Astrocyte (in vitro differentiated cells and primary cell): ENCODE measurements around the gene TFIP11. TPM values are rescaled to one million over a fixed set of nuclear protein-coding genes. Genes with fewer than 3 reads are reported as not detected.

Source experiments
- DNase-seq: peaks from one replicate; pipeline ENCODE4 v3.0.0-alpha.2; 2010; ENCODE audit warnings: low read depth
- FAIRE-seq: peaks from 2 replicates; lab custom pipeline; 2011; peaks lifted over from hg19 to GRCh38; lab: Jason Lieb, UNC
- H2AFZ ChIP-seq: 2 replicates; pipeline ENCODE4 v1.6.0; 2012; ENCODE audit warnings: low read depth, low read length, inconsistent platforms
- H3K27ac ChIP-seq: 2 replicates; pipeline ENCODE4 v1.5.1; 2011; ENCODE audit warnings: low read depth, low read length, inconsistent platforms
- H3K27me3 ChIP-seq: 2 replicates; pipeline ENCODE4 v1.6.0; 2011; ENCODE audit warnings: low read length, inconsistent platforms; ENCODE audit not compliant: insufficient read depth
- H3K36me3 ChIP-seq: 2 replicates; pipeline ENCODE4 v1.5.1; 2011; ENCODE audit warnings: low read length, inconsistent platforms; ENCODE audit not compliant: insufficient read depth
- H3K4me1 ChIP-seq: 2 replicates; pipeline ENCODE4 v1.5.1; 2011; ENCODE audit warnings: low read length, inconsistent platforms; ENCODE audit not compliant: insufficient read depth
- H3K4me2 ChIP-seq: 2 replicates; pipeline ENCODE4 v1.6.0; 2012; ENCODE audit warnings: low read length, inconsistent platforms
- H3K4me3 ChIP-seq: 2 replicates; pipeline ENCODE4 v1.5.1; 2011; ENCODE audit warnings: low read depth, mild to moderate bottlenecking, low read length, inconsistent platforms; ENCODE audit not compliant: insufficient read depth
- H3K79me2 ChIP-seq: 2 replicates; pipeline ENCODE4 v1.6.0; 2012; ENCODE audit warnings: mild to moderate bottlenecking, low read length, inconsistent platforms; ENCODE audit not compliant: insufficient read depth
- H3K9ac ChIP-seq: 2 replicates; pipeline ENCODE4 v1.6.0; 2012; ENCODE audit warnings: mild to moderate bottlenecking, low read length, inconsistent platforms
- H3K9me3 ChIP-seq: 2 replicates; pipeline ENCODE4 v1.5.1; 2012; ENCODE audit warnings: low read depth, mild to moderate bottlenecking, low read length, inconsistent platforms; ENCODE audit not compliant: insufficient read depth
- H4K20me1 ChIP-seq: 2 replicates; pipeline ENCODE4 v1.6.0; 2012; ENCODE audit warnings: low read length, inconsistent platforms; ENCODE audit not compliant: insufficient read depth
- H3K27ac Mint-ChIP-seq: one replicate; pipeline ENCODE4 v1.8.0; 2021; ENCODE audit warnings: mild to moderate bottlenecking, mixed read lengths; ENCODE audit not compliant: unreplicated experiment
- H3K27me3 Mint-ChIP-seq: one replicate; pipeline ENCODE4 v1.8.0; 2021; ENCODE audit warnings: low read depth, mixed read lengths; ENCODE audit not compliant: unreplicated experiment
- H3K36me3 Mint-ChIP-seq: one replicate; pipeline ENCODE4 v1.8.0; 2021; ENCODE audit warnings: low read depth, mixed read lengths; ENCODE audit not compliant: unreplicated experiment
- H3K4me1 Mint-ChIP-seq: one replicate; pipeline ENCODE4 v1.8.0; 2021; ENCODE audit warnings: low read depth, mixed read lengths; ENCODE audit not compliant: unreplicated experiment
- H3K4me3 Mint-ChIP-seq: one replicate; pipeline ENCODE4 v1.8.0; 2021; ENCODE audit warnings: mild to moderate bottlenecking, moderate library complexity, mixed read lengths; ENCODE audit not compliant: unreplicated experiment
- H3K9me3 Mint-ChIP-seq: one replicate; pipeline ENCODE4 v1.8.0; 2021; ENCODE audit warnings: mild to moderate bottlenecking, mixed read lengths; ENCODE audit not compliant: unreplicated experiment
- EZH2 ChIP-seq: IDR thresholded peaks from 2 replicates; pipeline ENCODE4 v1.6.1; 2012; ENCODE audit warnings: mild to moderate bottlenecking, low read length, inconsistent platforms; ENCODE audit not compliant: insufficient read depth
- total RNA-seq: library from RNA; stranded (reverse); gene quantifications from 2 replicates; pipeline ENCODE4 v1.2.1, GENCODE V29; 2021
- TF ChIP-seq, protein P1 (sequence below): IDR thresholded peaks from 2 replicates; pipeline ENCODE4 v1.5.1; 2011; ENCODE audit warnings: low read depth, mild to moderate bottlenecking, inconsistent platforms, low read length, moderate library complexity; ENCODE audit not compliant: insufficient read depth

The TFIP11 gene
- total RNA-seq, 1 donor from 2014 or later: 36.9 TPM

GRCh38 chr22:26457661-26458272 is 54.5 kb downstream of the TFIP11 start:
- H3K4me3 ChIP-seq: no peak overlapping the region
- H3K36me3 ChIP-seq: peaks cover 7% of the 10 kb centered on the region
- TF ChIP-seq, protein P1, sequence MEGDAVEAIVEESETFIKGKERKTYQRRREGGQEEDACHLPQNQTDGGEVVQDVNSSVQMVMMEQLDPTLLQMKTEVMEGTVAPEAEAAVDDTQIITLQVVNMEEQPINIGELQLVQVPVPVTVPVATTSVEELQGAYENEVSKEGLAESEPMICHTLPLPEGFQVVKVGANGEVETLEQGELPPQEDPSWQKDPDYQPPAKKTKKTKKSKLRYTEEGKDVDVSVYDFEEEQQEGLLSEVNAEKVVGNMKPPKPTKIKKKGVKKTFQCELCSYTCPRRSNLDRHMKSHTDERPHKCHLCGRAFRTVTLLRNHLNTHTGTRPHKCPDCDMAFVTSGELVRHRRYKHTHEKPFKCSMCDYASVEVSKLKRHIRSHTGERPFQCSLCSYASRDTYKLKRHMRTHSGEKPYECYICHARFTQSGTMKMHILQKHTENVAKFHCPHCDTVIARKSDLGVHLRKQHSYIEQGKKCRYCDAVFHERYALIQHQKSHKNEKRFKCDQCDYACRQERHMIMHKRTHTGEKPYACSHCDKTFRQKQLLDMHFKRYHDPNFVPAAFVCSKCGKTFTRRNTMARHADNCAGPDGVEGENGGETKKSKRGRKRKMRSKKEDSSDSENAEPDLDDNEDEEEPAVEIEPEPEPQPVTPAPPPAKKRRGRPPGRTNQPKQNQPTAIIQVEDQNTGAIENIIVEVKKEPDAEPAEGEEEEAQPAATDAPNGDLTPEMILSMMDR: no peak
- no peak for TF ChIP-seq EZH2
- Mint-ChIP-seq H3K36me3 (peaks cover 19% of the 10 kb centered on the region), H3K27me3 (no peaks in the 10 kb centered on the region), H3K9me3 (no peaks in the 10 kb centered on the region), H3K4me3 (no peak overlapping the region), H3K27ac (no peak overlapping the region), H3K4me1 (peaks cover 11% of the 10 kb centered on the region)
- no peaks in the 10 kb centered on the region for H3K4me1 ChIP-seq
- FAIRE-seq: no peak
- no peaks in the 10 kb centered on the region for H3K27me3 ChIP-seq
- no peaks in the 10 kb centered on the region for H3K9me3 ChIP-seq
- H4K20me1 ChIP-seq: peaks cover 24% of the 10 kb centered on the region
- H3K4me2 ChIP-seq: no peak overlapping the region
- H3K9ac ChIP-seq: no peak overlapping the region
- peaks cover 7% of the 10 kb centered on the region for H3K79me2 ChIP-seq
- H3K27ac ChIP-seq: no peak overlapping the region
- no peak overlapping the region for H2AFZ ChIP-seq
- DNase-seq: no peak

DNA sequence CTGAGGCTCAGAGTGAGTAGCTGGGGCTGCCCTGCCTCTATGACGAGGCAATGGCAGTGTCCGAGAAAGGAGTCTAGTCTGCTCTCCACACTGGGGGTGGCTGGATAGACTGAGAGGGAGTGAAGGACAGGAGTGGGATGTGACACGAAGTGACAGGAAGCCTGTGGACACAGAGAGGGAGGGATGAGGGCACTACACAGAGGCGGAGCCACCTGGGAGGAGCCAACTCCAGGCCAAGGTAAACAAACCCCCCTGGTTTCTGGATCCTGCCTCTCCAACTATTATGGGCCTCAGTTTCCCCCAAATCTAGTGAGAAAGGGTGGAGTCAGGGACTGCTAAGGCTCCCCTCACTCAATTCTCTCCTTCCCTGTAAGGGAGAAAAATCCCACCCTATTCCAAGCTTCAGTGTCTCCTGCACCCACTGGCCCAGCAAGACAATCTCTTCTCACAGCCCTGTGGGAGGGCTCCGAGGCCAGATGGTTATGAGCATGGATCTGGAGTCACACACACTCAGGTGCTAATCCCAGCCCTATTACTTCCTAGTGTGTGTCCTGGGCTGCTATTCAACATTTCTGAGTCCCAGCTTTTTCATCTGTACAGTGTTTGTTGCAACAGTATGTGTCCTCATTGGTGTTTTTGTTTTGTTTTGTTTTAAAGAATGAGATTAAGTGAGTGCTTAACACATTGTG is 58.3 kb downstream of the TFIP11 start:
- no peak for DNase-seq
- Histone ChIP-seq H3K79me2 (no peaks in the 10 kb centered on the region), H3K4me3 (no peak overlapping the region), H3K4me2 (no peak overlapping the region), H3K27me3 (no peaks in the 10 kb centered on the region), H3K4me1 (no peaks in the 10 kb centered on the region), H2AFZ (no peak overlapping the region), H3K9me3 (no peaks in the 10 kb centered on the region), H3K27ac (no peak overlapping the region), H3K36me3 (peaks cover 7% of the 10 kb centered on the region), H4K20me1 (peaks cover 4% of the 10 kb centered on the region), H3K9ac (no peak overlapping the region)
- H3K9me3 Mint-ChIP-seq: no peaks in the 10 kb centered on the region
- no peak overlapping the region for H3K27ac Mint-ChIP-seq
- H3K4me1 Mint-ChIP-seq: no peaks in the 10 kb centered on the region
- FAIRE-seq: no peak
- TF ChIP-seq, protein P1: no peak
- no peak for TF ChIP-seq EZH2
- no peaks in the 10 kb centered on the region for H3K27me3 Mint-ChIP-seq
- H3K36me3 Mint-ChIP-seq: peaks cover 32% of the 10 kb centered on the region
- H3K4me3 Mint-ChIP-seq: no peak overlapping the region

DNA sequence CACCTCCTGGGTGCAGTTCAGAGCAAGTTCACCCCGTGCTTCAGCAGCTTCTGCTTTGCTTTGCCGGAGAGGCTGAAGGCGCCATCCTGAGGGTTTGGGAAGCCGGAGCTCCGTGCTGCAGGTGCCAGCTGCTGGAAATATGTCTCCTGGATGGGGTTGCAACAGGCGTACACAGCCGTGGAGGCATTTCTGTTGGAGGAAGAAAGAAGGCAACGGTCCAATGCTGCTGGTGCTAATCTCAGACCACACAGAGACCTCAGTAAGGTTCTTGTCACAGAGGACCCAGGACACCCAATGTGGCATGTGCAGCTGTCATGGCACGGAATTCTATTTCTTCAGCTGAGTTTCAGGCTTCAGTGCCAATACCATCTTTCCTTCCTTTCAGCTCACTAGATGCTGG is 59.1 kb downstream of the TFIP11 start:
- no peaks in the 10 kb centered on the region for H3K4me1 Mint-ChIP-seq
- no peaks in the 10 kb centered on the region for H3K79me2 ChIP-seq
- no peak for TF ChIP-seq EZH2
- TF ChIP-seq, protein P1: no peak
- no peaks in the 10 kb centered on the region for H3K27me3 ChIP-seq
- H3K4me3 Mint-ChIP-seq: no peak overlapping the region
- H3K36me3 Mint-ChIP-seq: peaks cover 29% of the 10 kb centered on the region
- DNase-seq (no peak), FAIRE-seq (no peak)
- H2AFZ ChIP-seq: no peak overlapping the region
- peaks cover 4% of the 10 kb centered on the region for H4K20me1 ChIP-seq
- no peak overlapping the region for H3K27ac Mint-ChIP-seq
- H3K9ac ChIP-seq: no peak overlapping the region
- peaks cover 7% of the 10 kb centered on the region for H3K36me3 ChIP-seq
- H3K4me1 ChIP-seq: no peaks in the 10 kb centered on the region
- H3K4me2 ChIP-seq: no peak overlapping the region
- H3K27me3 Mint-ChIP-seq: no peaks in the 10 kb centered on the region
- no peak overlapping the region for H3K4me3 ChIP-seq
- no peak overlapping the region for H3K27ac ChIP-seq
- no peaks in the 10 kb centered on the region for H3K9me3 ChIP-seq
- no peaks in the 10 kb centered on the region for H3K9me3 Mint-ChIP-seq
